GM12872 (cell line): ENCODE measurements around the gene B3GNT7.

ENCODE experiments used
- CTCF ChIP-seq: IDR thresholded peaks from 3 replicates; pipeline ENCODE4 v1.5.1; 2011; ENCODE audit warnings: low read depth, mild to moderate bottlenecking, low read length, moderate library complexity; ENCODE audit not compliant: insufficient read depth

The B3GNT7 gene

GRCh38 chr2:231369580-231370428 lies 25.7 kb upstream of the B3GNT7 start:
- TF ChIP-seq CTCF = no peak

GRCh38 chr2:231370429-231370748 lies 25.1 kb upstream of the B3GNT7 start:
- no peak for TF ChIP-seq CTCF

- no peak for TF ChIP-seq CTCF
Measured at GRCh38 chr2:231370749-231371429, 24.6 kb upstream of the B3GNT7 start.

GRCh38 chr2:231371430-231372054 lies 24.0 kb upstream of the B3GNT7 start:
- TF ChIP-seq CTCF = no peak

GRCh38 chr2:231372326-231372725 lies 23.2 kb upstream of the B3GNT7 start:
- TF ChIP-seq CTCF = no peak

GRCh38 chr2:231373184-231373583 lies 22.3 kb upstream of the B3GNT7 start:
- no peak for TF ChIP-seq CTCF

- TF ChIP-seq CTCF = no peak
Measured at GRCh38 chr2:231373786-231374349, 21.6 kb upstream of the B3GNT7 start.
